ENCODE measurements around the gene CNPY3. TPM values are rescaled to one million over a fixed set of nuclear protein-coding genes. Genes with fewer than 3 reads are reported as not detected.
"Not testable (repeated sequence)": the region's sequence is repeated elsewhere in the genome, so short reads cannot be mapped to it uniquely, and the experiment has no call there.

Gene CNPY3
- total RNA-seq (2021), result 56.0 and 59.9 TPM in 2 replicates
- long read RNA-seq, transcript CNPY3-201 (6 exons, 1,704 nt), result major isoform, 407 of 549 reads
- long read RNA-seq, partial matches to known transcripts, result 13 of 549 reads
- long read RNA-seq, other reads (novel, unspliced or antisense), result 129 of 549 reads

DNA sequence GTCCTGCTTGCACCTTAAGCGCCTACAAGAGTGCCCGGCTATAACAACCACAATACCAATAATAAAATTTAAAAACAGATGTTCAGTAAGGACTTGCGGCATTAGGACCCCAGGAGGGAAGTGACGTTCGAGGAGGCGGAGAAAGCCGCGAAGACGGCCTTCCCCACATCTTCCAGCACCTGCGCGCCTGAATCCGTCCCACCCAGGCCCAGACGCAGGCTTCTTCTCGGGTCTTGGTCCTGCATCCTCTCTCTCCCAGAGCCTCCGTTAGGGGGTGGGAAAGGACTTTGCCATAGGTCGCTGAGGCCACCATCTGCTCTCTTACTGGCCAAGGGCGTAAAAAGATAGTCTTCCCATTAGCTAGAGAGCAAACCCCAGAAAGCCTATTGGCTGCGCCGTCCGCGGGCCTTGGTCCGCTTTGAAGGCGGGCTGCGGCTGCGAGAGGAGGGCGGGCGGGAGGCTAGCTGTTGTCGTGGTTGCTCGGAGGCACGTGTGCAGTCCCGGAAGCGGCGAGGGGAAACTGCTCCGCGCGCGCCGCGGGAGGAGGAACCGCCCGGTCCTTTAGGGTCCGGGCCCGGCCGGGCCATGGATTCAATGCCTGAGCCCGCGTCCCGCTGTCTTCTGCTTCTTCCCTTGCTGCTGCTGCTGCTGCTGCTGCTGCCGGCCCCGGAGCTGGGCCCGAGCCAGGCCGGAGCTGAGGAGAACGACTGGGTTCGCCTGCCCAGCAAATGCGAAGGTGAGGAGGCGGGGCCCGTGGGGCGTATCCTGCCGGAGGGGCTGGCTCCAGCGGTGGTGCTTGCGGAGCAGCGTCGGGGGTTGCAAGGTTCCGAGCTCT is at the start of gene CNPY3:
CNPY3 (plus strand) TSS at position 495 of the 835 bp plus-strand sequence; CDS start at position 586, 91 bp downstream.
- peak within 1 kb of the TSS; percentile 39 for H2BK120ac ChIP-seq (ENCODE audit: low read depth, low read length, poor library complexity, severe bottlenecking)
- H4K91ac ChIP-seq (ENCODE audit: insufficient read length, low read depth, low read length), result no peak within 1 kb of the TSS
- H3K27me3 Mint-ChIP-seq (ENCODE audit: low read depth), result no peaks in the 10 kb centered on the region
- no peak within 1 kb of the TSS for H3K23ac ChIP-seq (ENCODE audit: insufficient read length, low read depth, low read length)
- no CpG with 5 or more reads among the region's 63 CpGs for WGBS (ENCODE audit: extremely low coverage, insufficient read length, low lambda C conversion rate)
- no peak within 1 kb of the TSS; the same call in 1 of the 2 replicates for H3K4ac ChIP-seq (ENCODE audit: low read depth, low read length)
- peak; percentile 98 for DNase-seq
- H4K8ac ChIP-seq (replicated peaks; ENCODE audit: insufficient read length, low read depth, low read length), result no peak within 1 kb of the TSS
- H2BK15ac ChIP-seq (ENCODE audit: low read depth, low read length), result no peak within 1 kb of the TSS
- peak within 1 kb of the TSS; percentile 71 for H3K18ac ChIP-seq (ENCODE audit: insufficient read length, low read depth, low read length)
- H2AK5ac ChIP-seq (ENCODE audit: insufficient read length, low read length), result no peak within 1 kb of the TSS
- H3K27me3 ChIP-seq (ENCODE audit: insufficient read depth, low read length), result no peaks in the 10 kb centered on the region
- H3K4me1 Mint-ChIP-seq, result peaks cover 24 to 29% of the 10 kb centered on the region in 2 experiments
- H3K23me2 ChIP-seq (ENCODE audit: insufficient read length, low read depth, low read length, poor library complexity, severe bottlenecking), result peaks cover 18% of the 10 kb centered on the region
- peak within 1 kb of the TSS; percentile 75 for H3K14ac ChIP-seq (ENCODE audit: insufficient read depth, low read length)
- H3K27ac Mint-ChIP-seq, result peak within 1 kb of the TSS; percentile 99
- H2AFZ ChIP-seq (ENCODE audit: low read length), result peak within 1 kb of the TSS; percentile 76
- peak within 1 kb of the TSS; percentile 95 to 97 for H3K4me3 Mint-ChIP-seq
- H3K9me3 ChIP-seq (ENCODE audit: control insufficient read depth, low read depth, low read length), result no peaks in the 10 kb centered on the region
- peaks cover 10 to 33% (median 23%) of the 10 kb centered on the region in 3 experiments; a peak in 6 of 7 replicates for H3K36me3 Mint-ChIP-seq (ENCODE audit: insufficient read depth in 1 of 3, low read depth in 3 of 3)
- peak within 1 kb of the TSS; percentile 71 for H2BK12ac ChIP-seq (ENCODE audit: insufficient read length, low read depth, low read length)
- peak within 1 kb of the TSS; percentile 65 for H2BK5ac ChIP-seq (ENCODE audit: insufficient read length, low read length)
- no peak within 1 kb of the TSS for H4K5ac ChIP-seq (ENCODE audit: insufficient read length, low read depth, low read length)
- no peak within 1 kb of the TSS for H3T11ph ChIP-seq (ENCODE audit: low read length)
- H3K9me3 Mint-ChIP-seq, result no peaks in the 10 kb centered on the region
- H3K9ac ChIP-seq (ENCODE audit: extremely low read depth, insufficient read length, low read length), result peak within 1 kb of the TSS; percentile 87
- peak within 1 kb of the TSS; percentile 90 for H2BK20ac ChIP-seq (ENCODE audit: low read depth, low read length, poor library complexity, severe bottlenecking)
- H3K4me1 ChIP-seq (ENCODE audit: insufficient read depth, low read length), result no peaks in the 10 kb centered on the region; the same call in 1 of the 2 replicates
- H3K79me1 ChIP-seq (ENCODE audit: insufficient read depth, low read depth, low read length, poor library complexity, severe bottlenecking), result no peaks in the 10 kb centered on the region
- peak within 1 kb of the TSS; percentile 81 for H3K27ac ChIP-seq (ENCODE audit: insufficient read length, low read depth, low read length)
- H3K79me2 ChIP-seq (ENCODE audit: insufficient read depth, low read length), result no peaks in the 10 kb centered on the region; the same call in 1 of the 2 replicates
- no peak within 1 kb of the TSS for H3K56ac ChIP-seq (ENCODE audit: insufficient read length, low read depth, low read length)
- H4K20me1 ChIP-seq (ENCODE audit: control insufficient read depth, insufficient read depth, insufficient read length), result no peaks in the 10 kb centered on the region
- peak within 1 kb of the TSS; percentile 96 for H3K4me2 ChIP-seq (ENCODE audit: insufficient read depth, insufficient read length, low read length)
- TF ChIP-seq, protein P1, sequence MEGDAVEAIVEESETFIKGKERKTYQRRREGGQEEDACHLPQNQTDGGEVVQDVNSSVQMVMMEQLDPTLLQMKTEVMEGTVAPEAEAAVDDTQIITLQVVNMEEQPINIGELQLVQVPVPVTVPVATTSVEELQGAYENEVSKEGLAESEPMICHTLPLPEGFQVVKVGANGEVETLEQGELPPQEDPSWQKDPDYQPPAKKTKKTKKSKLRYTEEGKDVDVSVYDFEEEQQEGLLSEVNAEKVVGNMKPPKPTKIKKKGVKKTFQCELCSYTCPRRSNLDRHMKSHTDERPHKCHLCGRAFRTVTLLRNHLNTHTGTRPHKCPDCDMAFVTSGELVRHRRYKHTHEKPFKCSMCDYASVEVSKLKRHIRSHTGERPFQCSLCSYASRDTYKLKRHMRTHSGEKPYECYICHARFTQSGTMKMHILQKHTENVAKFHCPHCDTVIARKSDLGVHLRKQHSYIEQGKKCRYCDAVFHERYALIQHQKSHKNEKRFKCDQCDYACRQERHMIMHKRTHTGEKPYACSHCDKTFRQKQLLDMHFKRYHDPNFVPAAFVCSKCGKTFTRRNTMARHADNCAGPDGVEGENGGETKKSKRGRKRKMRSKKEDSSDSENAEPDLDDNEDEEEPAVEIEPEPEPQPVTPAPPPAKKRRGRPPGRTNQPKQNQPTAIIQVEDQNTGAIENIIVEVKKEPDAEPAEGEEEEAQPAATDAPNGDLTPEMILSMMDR (conservative IDR thresholded peaks at IDR 0.05), result no peak

DNA sequence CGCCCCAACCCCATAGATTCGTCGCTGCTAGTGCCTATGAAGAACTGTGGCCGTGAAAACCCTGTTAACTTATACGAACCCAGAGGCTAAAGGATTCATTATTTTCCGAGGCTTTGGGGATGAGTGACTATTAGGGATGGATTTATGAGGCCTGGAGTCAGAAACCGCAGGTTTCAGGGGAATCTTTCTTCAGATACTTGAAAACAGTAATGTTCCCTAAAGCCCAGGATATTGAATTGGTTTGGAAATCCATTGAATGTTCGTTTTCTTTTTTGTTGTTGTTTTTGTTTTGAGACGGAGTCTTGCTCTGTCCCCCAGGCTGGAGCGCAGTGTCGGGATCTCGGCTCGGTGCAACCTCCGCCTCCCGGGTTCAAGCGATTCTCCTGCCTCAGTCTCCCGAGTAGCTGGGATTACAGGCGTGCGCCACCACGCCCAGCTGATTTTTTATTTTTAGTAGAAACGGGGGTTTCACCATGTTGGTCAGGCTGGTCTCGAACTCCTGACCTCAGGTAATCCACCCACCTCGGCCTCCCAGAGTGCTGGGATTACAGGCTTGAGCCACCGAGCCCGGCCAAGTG is 49.0 kb upstream of the CNPY3 start:
- H4K91ac ChIP-seq (ENCODE audit: insufficient read length, low read depth, low read length); H2BK20ac ChIP-seq (ENCODE audit: low read depth, low read length, poor library complexity, severe bottlenecking); H3K79me2 ChIP-seq (ENCODE audit: insufficient read depth, low read length); H3K9me3 Mint-ChIP-seq; H2BK15ac ChIP-seq (ENCODE audit: low read depth, low read length); H2AFZ ChIP-seq (ENCODE audit: low read length); H3T11ph ChIP-seq (ENCODE audit: low read length); H2BK12ac ChIP-seq (ENCODE audit: insufficient read length, low read depth, low read length); H3K27me3 Mint-ChIP-seq (ENCODE audit: low read depth); H3K23me2 ChIP-seq (ENCODE audit: insufficient read length, low read depth, low read length, poor library complexity, severe bottlenecking); H3K4me1 Mint-ChIP-seq; H4K20me1 ChIP-seq (ENCODE audit: control insufficient read depth, insufficient read depth, insufficient read length); H3K27me3 ChIP-seq (ENCODE audit: insufficient read depth, low read length); H3K23ac ChIP-seq (ENCODE audit: insufficient read length, low read depth, low read length); H2AK5ac ChIP-seq (ENCODE audit: insufficient read length, low read length); DNase-seq; H2BK120ac ChIP-seq (ENCODE audit: low read depth, low read length, poor library complexity, severe bottlenecking); H3K4me1 ChIP-seq (ENCODE audit: insufficient read depth, low read length); H3K9me3 ChIP-seq (ENCODE audit: control insufficient read depth, low read depth, low read length): not testable (repeated sequence)
- Histone ChIP-seq H4K5ac (ENCODE audit: insufficient read length, low read depth, low read length) (peak overlapping the region; percentile 65), H3K4me2 (ENCODE audit: insufficient read depth, insufficient read length, low read length) (peak overlapping the region; percentile 82), H3K18ac (ENCODE audit: insufficient read length, low read depth, low read length) (peak overlapping the region; percentile 76), H3K56ac (ENCODE audit: insufficient read length, low read depth, low read length) (peak overlapping the region; percentile 50), H3K4ac (ENCODE audit: low read depth, low read length) (peak overlapping the region; percentile 58; the same call in 1 of the 2 replicates), H4K8ac (replicated peaks; ENCODE audit: insufficient read length, low read depth, low read length) (peak overlapping the region; percentile 38), H3K9ac (ENCODE audit: extremely low read depth, insufficient read length, low read length) (peak overlapping the region; percentile 93), H2BK5ac (ENCODE audit: insufficient read length, low read length) (peak overlapping the region; percentile 7), H3K14ac (ENCODE audit: insufficient read depth, low read length) (peak overlapping the region; percentile 93), H3K27ac (ENCODE audit: insufficient read length, low read depth, low read length) (peak overlapping the region; percentile 69), H3K79me1 (ENCODE audit: insufficient read depth, low read depth, low read length, poor library complexity, severe bottlenecking) (peaks cover 10% of the 10 kb centered on the region)
- peak overlapping the region; percentile 100 for H3K4me3 Mint-ChIP-seq
- no CpG with 5 or more reads among the region's 25 CpGs for WGBS (ENCODE audit: extremely low coverage, insufficient read length, low lambda C conversion rate)
- H3K36me3 Mint-ChIP-seq (ENCODE audit: insufficient read depth in 1 of 3, low read depth in 3 of 3), result peaks cover 27 to 47% (median 35%) of the 10 kb centered on the region in 3 experiments; a peak in 6 of 7 replicates
- peak overlapping the region; percentile 99 to 100 (median 100) for H3K27ac Mint-ChIP-seq

Data from H9 (cell line).